GM19023 (cell line): ENCODE data around the gene PCIF1.
"Not testable (repeated sequence)": the region's sequence is repeated elsewhere in the genome, so short reads cannot be mapped to it uniquely, and the experiment has no call there.

Source experiments
- ATAC-seq: cut with Tn5 transposase; IDR thresholded peaks from one replicate; pipeline ENCODE4 v1.9.1; 2021; ENCODE audit warnings: mild to moderate bottlenecking, moderate library complexity; ENCODE audit not compliant: unreplicated experiment

PCIF1 gene

DNA sequence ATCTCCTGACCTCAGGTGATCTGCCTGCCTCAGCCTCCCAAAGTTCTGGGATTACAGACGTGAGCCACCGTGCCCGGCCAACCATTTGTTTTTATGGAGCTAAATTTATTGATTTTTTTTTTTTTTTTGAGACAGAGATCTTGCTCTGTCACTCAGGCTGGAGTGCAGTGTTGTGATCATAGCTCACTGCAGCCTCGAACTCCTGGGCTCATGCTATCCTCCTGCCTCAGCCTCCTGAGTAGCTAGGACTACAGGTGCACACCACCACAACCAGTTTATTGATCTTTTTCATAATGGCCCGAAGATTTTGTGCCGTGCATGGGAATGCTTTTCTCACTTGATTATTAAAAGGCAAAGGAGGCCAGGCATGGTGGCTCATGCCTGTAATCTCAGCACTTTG, 54.3 kb downstream of the PCIF1 start:
- ATAC-seq = not testable (repeated sequence)

DNA sequence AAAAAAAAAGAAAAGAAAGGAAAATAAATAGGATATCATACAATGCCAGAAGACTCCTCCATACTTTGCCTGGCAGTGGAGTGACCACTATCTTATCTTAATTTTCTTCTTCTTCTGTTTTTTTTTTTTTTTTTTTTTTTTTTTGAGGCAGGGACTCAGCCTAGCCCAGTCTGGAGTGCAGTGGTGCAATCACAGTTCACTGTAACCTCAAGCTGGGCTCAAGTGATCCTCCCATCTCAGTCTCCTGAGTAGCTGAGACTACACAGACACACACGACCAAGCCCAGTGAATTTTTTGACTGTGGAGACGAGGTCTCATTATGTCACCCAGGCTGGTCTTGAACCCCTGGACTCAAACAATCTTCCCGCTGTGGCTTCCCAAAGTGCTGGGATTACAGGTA, 57.1 kb downstream of the PCIF1 start:
- ATAC-seq = no peak

DNA sequence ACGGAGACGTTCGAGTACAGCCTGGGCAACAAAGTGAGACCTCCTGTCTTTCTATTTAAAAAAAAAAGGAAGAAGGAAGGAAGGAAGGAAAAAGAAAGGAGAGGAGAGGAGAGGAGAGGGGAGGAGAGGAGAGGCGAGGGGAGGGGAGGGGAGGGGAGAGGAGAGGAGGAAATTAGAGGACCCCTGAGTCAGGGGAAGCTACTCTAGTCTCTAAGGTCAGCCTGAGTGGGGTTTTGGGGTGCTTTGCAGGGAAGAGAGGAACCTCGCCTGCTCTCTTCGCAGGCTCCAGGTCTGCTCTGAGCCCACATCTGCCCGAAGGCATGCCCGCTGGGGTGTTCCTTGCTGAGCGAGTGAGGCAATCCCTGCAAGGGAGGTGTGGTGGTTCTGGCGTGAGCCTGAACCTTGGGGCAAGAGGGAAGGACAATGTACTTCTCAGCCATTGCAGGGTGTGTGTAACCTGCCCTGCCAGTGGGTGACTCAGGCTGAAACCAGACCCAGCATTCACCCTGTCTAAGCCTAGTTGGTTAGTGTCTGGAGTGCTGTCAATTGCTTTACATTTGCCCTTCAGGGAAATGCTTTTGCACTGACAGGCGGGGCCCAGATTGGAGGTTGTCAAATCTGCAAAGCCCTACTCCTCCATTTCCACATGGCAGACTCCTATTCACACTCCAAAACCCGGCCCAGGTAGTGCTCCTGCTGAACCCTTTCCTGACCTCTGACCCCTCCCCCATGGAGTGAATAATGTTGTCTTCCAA, 58.9 kb downstream of the PCIF1 start:
- no peak for ATAC-seq

DNA sequence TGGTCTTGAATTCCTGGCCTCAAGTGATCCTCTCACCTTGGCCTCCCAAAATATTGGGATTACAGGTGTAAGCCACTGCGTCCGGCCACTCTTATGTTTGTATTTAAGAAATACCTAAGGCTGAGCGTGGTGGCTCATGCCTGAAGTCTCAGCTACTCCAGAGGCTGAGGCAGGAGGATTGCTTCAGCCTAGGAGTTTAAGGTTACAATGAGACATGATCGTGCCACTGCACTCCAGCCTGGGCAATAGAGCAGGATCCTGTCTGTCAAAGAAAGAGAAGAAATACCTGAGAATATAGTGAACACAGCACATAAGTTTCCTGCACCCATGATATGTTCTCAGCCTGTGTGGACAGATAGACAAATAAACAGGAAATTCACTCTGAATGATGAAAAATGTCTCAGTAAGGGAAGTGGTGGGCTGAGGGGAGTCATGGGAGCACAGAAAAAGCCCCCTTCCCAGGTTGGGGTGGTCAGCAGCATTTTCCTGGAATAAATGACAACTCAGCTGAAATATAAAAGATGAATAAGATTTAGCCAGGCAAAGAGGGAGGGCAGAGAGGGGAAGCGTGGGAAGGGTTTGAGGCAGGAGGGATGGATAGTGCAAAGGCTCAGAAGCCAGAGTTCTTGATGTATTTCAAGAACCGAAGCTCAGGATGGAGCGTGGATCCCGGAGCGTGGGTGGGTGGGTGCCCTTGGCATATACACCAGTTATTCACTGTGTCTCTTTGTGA, 60.4 kb downstream of the PCIF1 start:
- no peak for ATAC-seq

DNA sequence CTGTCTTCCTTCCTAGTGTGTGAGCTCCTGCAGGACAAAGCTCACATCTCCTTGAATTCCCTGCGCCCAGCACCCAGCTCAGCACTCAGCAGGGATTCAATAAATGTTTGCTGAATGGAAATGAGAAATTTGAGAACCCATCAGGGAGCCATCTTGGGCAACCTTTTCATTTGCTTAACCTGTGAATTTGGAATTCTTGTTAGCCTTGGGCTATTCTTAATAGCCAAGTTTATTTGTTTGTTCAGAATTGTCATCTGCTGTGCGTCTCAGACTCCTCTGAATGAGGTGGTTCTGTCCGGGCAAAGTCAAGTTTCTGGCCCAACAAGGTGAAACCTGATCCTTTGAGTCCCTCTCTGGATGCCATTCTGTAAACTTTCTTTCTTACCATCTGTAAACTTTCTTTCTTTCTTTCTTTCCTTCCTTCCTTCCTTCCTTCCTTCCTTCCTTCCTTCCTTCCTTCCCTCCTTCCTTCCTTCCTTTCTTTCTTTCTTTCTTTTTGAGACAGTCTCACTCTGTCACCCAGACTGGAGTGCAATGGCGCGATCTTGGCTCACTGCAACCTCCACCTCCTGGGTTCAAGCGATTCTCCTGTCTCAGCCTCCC, 61.1 kb downstream of the PCIF1 start:
- ATAC-seq = not testable (repeated sequence)

DNA sequence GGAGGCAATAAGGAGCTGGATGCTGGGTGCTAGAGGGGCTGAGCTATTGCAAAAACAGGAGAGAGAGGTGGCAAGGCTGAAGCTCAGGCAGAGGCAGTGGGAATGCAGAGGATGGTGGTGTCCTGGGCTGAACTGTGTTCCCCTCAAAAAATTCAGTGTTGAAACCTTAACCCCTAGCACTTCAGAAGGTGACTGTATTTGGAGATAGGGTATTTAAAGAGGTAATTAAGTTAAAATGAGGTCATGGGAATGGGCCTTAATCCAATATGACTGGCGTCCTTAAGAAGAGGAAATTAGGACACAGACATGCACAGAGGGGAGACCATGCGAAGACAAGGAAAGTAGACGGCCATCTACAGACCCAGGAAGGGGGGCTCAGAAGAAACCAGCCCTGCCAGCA, 62.7 kb downstream of the PCIF1 start:
- ATAC-seq = no peak
